Superior temporal gyrus (tissue), 1 donor: ENCODE results near the gene MECP2.
"Not testable (repeated sequence)": the region's sequence is repeated elsewhere in the genome, so short reads cannot be mapped to it uniquely, and the experiment has no call there.

Experiments used
- DNase-seq: peaks from one replicate; pipeline ENCODE4 v3.0.0-alpha.2; 2016; ENCODE audit errors: extremely low spot score

MECP2 gene

DNA sequence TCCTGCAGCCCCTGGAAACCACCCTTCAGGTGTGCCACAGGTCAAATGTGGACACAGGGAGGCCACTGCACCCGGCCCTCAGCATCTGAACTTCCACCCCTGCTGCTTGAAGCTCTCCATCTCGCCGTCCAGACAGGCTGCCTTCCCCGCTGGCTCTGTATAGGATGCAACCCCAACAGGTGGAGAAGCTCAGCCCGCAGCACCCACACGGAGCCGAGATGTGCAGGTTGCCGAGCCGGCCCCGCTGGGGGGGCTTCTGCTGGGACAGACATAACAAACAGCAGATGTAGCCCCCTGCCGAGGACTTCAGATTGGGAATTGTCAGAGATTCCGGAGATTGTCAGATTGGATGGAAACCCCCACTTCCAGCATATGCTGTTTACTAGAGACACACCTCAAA lies 104.4 kb downstream of the MECP2 start:
- DNase-seq: no peak

DNA sequence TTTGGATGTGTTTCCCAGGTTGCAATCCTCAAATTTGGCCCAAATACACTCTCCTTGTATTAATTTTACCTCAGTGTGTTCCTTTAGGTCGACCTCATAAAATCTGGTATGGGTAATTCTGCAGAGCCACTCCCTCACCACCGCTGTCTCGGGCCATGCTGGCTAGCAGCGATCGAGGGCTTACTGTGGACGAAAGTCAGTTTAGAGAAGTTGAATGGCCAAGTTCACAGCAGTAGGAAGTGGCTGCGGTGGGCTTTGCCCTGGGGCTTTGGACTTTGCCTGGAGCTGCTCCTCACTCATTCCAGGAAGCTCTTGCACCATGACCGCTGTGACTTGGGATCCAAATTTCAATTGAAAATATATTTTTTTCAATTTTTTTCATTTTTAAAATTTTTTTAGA lies 105.3 kb downstream of the MECP2 start:
- DNase-seq: no peak

- DNase-seq: no peak
These were observed 106.4 kb downstream of the MECP2 start for GRCh38 chrX:153991013-153991580.

DNA sequence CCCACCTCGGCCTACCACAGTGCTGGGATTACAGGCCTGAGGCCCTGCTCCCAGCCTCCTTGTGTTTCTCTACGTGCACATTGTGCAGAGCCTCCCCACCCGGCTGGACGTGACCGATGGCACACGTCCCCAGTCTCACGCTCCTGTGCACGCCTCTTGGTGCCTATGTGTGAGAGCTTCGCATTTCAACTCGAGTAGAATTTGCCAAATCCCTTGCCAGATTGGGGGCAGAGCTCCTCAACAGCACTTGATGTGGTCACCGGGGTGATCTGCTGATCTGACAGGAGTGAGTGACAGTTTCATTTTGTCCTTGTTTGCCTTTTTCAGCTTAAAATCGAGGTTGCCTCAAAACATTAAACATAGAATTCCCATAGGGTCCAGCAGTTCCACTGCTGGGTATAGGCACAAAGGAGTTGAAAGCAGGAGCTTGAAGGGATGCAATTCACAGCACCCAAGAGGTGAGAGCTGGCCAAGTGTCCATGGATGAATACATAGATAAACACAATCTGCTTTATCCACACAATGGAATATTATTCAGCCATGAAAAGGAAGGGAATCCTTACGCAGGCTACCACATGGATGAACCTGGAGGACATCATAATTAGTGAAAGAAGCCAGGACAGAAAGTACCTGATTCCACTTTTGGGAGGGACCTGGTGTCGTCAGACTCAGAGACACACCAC lies 107.4 kb downstream of the MECP2 start:
- no peak for DNase-seq

DNA sequence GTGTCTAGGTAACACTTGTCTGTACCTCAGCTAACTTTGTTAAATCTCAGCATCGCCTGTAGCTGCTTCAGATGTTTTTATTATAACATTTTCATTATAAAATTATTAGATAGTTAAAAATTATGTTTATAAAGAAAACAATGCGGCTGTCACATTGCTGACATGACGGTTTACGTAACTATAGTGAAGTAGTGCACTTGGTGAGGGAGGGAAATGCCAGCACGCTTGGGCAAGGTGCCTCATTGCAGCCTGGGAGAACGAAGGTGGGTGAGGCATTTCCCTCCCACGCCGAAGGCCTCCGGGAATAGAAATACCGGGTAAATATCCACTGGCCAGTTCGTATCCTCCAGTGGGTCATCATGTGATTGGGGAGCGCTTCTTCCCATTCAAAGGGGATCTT lies 109.0 kb downstream of the MECP2 start:
- DNase-seq: no peak

DNA sequence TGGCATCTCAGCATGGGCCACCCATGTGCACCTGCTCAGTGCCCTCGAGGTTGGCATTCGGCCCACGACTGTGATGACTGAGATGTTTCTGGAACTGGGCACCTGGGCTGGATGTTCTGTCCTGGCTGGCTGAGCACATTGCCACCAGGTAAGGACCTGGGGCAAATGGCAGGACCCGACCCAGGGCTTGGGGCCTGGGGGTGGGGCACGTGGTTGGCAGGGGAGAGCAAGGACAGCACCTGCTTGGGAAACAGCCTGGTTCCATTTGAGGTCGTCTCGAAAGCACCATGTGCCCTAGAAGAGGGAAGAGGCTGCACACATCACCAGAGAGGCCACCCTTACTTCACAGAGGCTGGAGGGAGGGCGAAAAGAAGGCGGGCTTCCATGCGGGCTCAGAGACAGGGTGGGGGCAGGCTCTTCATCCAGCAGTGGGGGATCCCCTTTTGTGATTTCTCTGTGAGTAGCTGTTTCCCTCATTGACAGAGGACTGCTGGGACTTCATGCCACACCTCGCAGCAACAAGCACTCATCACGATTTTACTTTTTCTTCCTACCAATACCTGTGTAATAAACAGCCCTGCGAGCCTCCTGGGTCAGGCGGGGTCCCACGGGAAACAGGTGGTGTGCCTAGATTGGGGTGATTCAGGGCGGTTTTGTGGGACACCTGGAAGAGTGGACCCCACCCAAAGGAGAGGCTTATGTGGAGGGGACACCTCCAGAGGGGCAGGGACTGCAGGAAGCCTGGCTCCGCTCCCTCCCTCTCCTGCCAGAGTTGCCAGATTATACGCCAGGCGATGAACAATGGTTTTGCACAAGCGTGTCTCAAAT lies 113.0 kb downstream of the MECP2 start:
- no peak for DNase-seq

DNA sequence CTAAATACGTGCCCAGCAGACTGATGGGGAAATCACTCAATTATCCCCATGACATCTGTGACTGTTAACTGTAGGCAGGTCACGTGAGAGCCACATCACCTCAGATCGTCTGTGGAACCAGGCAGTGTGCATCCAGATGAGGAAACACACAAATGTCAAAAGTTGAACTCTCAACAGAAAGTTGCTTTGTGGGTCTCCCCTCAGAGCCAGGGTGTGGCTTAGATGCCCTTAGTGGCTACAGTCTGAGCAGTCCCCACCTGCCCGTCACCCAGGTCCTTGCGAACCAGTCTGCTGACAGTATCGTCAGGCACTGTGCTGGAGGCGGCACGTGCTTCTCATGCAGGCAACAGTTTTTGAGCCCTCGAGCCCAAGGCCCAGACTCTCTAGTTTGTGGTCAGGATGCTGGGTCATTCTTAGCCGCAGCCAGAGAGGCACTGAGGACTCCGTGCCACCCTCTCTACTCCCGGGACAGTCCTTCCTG lies 114.2 kb downstream of the MECP2 start:
- no peak for DNase-seq

DNA sequence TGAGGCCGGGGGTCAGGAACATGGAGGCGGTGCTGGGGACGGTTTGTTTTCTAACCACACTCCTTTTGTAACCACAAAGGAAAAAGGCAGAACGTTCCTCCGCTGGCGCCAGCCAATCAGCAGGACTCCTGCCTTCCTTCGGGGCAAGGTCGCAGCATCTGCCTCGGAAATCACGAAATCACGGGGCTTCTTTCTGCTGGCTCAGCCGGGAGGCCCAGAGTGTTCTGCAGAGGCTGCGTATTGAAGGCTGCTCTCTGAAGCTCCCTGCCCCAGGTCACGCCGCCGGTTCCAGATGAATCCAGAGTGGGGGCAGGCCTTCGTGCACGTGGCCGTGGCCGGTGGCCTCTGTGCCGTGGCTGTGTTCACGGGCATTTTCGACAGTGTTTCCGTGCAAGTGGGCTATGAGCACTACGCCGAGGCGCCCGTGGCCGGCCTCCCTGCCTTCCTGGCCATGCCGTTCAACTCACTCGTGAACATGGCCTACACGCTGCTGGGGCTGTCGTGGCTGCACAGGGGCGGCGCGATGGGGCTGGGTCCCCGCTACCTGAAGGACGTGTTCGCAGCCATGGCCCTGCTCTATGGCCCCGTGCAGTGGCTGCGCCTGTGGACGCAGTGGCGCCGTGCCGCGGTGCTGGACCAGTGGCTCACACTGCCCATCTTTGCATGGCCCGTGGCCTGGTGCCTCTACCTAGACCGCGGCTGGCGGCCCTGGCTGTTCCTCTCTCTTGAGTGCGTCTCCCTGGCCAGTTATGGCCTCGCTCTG lies 115.6 kb downstream of the MECP2 start:
- DNase-seq: no peak

DNA sequence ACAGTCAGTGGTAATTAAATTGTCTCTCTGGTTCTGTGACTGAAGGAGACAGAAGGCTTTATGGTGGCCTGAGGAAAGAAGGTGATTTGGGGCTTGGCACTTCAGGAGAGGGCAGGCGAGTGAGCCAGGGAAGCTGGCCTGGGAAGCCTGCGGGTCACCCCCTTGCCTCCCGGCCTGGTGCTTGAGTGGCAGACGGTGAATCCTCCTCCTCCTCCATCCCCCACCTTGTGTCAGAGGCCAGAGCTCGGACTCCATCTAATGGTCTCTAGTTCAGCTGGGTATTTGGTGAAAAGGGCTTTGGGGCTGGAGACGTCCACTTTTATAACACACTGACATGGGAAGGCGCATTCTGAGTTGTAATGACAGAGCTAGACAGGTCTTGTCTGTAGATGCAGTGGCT lies 116.3 kb downstream of the MECP2 start:
- no peak for DNase-seq

GRCh38 chrX:153980394-153980793 lies 117.1 kb downstream of the MECP2 start:
- not testable (repeated sequence) for DNase-seq

DNA sequence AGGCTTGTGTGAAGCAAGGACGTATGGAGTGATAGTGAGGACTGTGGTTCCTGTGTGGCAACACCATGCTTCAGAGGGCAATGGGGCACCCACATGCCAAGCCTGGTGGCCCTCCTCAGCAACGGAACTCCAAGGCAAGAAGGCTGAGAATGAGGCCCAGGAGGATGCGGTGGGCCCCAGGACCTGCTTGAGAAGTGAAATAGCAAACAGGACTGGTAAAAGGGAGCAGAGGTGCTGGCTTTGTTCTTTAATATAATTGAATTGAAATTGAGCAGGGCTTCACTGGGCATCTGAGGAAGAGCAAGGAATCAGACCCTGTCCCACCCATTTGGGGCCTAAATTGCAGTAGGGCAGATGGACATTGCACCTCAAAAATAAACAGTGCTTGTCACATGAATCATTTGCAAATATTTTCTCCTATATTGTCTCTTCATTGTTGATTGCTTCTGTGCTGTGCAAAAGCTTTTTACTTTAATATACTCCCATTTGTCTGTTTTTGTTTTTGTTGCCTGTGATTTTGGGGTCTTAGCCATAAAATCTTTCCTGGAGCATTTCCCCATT lies 122.7 kb downstream of the MECP2 start:
- DNase-seq: no peak

DNA sequence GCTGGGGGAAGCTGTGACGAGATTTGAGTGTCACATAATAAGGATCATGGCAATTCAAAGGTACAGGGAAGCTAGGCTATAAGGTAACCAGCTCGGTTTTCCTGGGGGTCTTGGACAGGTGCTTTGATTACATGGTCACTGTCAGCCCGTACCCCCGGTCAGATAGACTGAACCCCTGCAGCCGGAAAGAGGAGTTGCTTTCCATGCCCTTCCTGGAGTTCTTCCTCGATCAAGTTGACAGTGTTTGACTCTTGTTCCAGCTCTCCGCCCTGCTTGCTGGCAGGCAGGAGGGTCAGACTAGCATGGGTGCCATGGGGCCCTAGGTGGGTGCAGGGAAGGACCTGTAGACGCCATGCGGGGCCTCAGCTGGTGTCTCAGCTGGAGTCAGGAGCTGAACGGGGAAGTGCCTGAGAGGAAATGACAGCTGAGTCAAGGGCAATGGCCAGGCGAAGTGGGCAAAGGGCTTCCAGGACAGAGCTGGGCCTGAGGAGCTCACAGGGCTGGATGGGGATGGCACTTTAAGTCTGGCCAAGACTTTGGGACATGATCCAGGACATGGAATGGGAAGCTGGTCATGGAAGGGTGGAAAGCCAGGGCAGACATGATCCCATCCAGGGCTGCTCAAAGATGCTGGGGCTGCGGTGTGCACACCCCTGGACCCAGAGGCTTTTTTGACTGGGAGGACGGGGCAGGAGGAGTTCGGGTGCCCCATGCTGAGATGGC lies 123.4 kb downstream of the MECP2 start:
- no peak for DNase-seq

- no peak for DNase-seq
These were observed 124.2 kb downstream of the MECP2 start for GRCh38 chrX:153973127-153974002.

GRCh38 chrX:153972368-153973126 lies 125.0 kb downstream of the MECP2 start, which contains the start of gene TMEM187:
Gene TMEM187 (plus strand): TSS chrX:153972754. CDS start chrX:153982063, 9,309 bp downstream.
- DNase-seq: peak; percentile 82
